ENCODE measurements around the gene SULT1C2. TPM values are rescaled to one million over a fixed set of nuclear protein-coding genes. Genes with fewer than 3 reads are reported as not detected.
A peak's percentile ranks its signal among the peaks of the same experiment; 100 is the strongest.

The SULT1C2 gene
- total RNA-seq, 1 donor from 2014 or later = 0.23 TPM

DNA sequence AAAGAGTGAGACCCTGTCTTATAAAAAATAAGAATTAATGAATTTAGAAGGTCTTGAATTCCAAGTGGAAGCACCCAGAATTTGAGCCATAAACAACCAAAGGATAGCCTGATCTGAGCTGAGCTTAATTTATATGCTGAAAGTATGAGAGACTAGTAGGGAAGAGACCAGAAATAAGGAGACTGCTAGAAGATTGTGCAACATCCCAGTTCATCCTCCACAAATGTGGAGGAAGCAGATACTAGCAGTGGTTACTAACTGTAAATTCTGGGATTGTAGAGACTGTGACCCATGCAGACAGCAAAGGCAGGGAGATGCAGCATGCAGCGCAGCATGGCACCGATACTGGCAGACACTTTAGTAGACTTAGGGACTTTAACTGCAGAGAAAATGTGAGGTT lies 1.5 kb upstream of the SULT1C2 start:
- no peak overlapping the region for H2AFZ ChIP-seq (ENCODE audit: low read depth, low read length)
- Mint-ChIP-seq H3K36me3 (ENCODE audit: low read depth, unreplicated experiment) (no peaks in the 10 kb centered on the region), H3K27me3 (ENCODE audit: low read depth, unreplicated experiment) (peaks cover 3% of the 10 kb centered on the region), H3K9me3 (ENCODE audit: unreplicated experiment) (peaks cover 2% of the 10 kb centered on the region), H3K27ac (ENCODE audit: unreplicated experiment) (no peak overlapping the region), H3K4me3 (ENCODE audit: unreplicated experiment) (no peak overlapping the region), H3K4me1 (ENCODE audit: low read depth, unreplicated experiment) (no peaks in the 10 kb centered on the region)
- no peaks in the 10 kb centered on the region for H4K20me1 ChIP-seq (ENCODE audit: insufficient read depth, low read length)
- no peaks in the 10 kb centered on the region for H3K9me3 ChIP-seq (ENCODE audit: insufficient read depth, low read depth, low read length)
- H3K27ac ChIP-seq (ENCODE audit: low read depth, low read length) = no peak overlapping the region
- no peak for DNase-seq (ENCODE audit: low read depth)
- no peaks in the 10 kb centered on the region for H3K79me2 ChIP-seq (ENCODE audit: insufficient read depth, low read length)
- no peak for FAIRE-seq
- H3K27me3 ChIP-seq (ENCODE audit: insufficient read depth, low read length) = no peaks in the 10 kb centered on the region
- no peaks in the 10 kb centered on the region for H3K4me1 ChIP-seq (ENCODE audit: insufficient read depth, low read length)
- H3K36me3 ChIP-seq (ENCODE audit: insufficient read depth, low read length) = no peaks in the 10 kb centered on the region
- TF ChIP-seq, protein P1, sequence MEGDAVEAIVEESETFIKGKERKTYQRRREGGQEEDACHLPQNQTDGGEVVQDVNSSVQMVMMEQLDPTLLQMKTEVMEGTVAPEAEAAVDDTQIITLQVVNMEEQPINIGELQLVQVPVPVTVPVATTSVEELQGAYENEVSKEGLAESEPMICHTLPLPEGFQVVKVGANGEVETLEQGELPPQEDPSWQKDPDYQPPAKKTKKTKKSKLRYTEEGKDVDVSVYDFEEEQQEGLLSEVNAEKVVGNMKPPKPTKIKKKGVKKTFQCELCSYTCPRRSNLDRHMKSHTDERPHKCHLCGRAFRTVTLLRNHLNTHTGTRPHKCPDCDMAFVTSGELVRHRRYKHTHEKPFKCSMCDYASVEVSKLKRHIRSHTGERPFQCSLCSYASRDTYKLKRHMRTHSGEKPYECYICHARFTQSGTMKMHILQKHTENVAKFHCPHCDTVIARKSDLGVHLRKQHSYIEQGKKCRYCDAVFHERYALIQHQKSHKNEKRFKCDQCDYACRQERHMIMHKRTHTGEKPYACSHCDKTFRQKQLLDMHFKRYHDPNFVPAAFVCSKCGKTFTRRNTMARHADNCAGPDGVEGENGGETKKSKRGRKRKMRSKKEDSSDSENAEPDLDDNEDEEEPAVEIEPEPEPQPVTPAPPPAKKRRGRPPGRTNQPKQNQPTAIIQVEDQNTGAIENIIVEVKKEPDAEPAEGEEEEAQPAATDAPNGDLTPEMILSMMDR (IDR thresholded peaks at IDR 0.05; ENCODE audit: insufficient read depth, low read depth, low read length) = no peak
- TF ChIP-seq EZH2 (IDR thresholded peaks at IDR 0.05; ENCODE audit: insufficient read depth, low read length) = no peak
- H3K4me3 ChIP-seq (ENCODE audit: insufficient read depth, low read depth, low read length) = no peak overlapping the region
- no peak overlapping the region for H3K4me2 ChIP-seq (ENCODE audit: low read length)
- no peak overlapping the region for H3K9ac ChIP-seq (ENCODE audit: low read length)

DNA sequence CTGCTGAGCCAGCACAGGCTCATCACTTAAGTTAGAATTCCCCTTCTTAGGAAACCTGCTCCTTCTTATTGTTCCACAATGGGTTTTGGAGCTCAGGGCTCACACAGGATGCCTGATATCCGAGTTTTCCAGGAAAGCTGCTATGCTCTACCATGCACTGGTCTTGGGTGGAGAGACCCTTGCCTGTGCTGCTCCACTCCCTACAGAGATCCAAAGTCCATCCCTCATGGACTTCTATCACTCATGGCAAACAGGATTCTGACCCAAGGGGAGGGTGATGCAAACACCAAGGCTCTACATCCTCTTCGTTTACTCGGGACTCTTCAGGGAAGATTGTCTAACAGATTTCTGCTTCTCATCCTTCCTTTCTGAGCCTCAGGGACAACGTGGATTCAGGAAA lies 5.2 kb downstream of the SULT1C2 start:
- Histone ChIP-seq H3K9ac (ENCODE audit: low read length) (no peak overlapping the region), H3K36me3 (ENCODE audit: insufficient read depth, low read length) (no peaks in the 10 kb centered on the region), H4K20me1 (ENCODE audit: insufficient read depth, low read length) (no peaks in the 10 kb centered on the region), H3K4me3 (ENCODE audit: insufficient read depth, low read depth, low read length) (no peak overlapping the region), H3K9me3 (ENCODE audit: insufficient read depth, low read depth, low read length) (no peaks in the 10 kb centered on the region), H3K79me2 (ENCODE audit: insufficient read depth, low read length) (no peaks in the 10 kb centered on the region), H2AFZ (ENCODE audit: low read depth, low read length) (no peak overlapping the region), H3K4me2 (ENCODE audit: low read length) (no peak overlapping the region), H3K27ac (ENCODE audit: low read depth, low read length) (no peak overlapping the region), H3K27me3 (ENCODE audit: insufficient read depth, low read length) (no peaks in the 10 kb centered on the region), H3K4me1 (ENCODE audit: insufficient read depth, low read length) (peaks cover 12% of the 10 kb centered on the region)
- H3K4me1 Mint-ChIP-seq (ENCODE audit: low read depth, unreplicated experiment) = peaks cover 3% of the 10 kb centered on the region
- H3K36me3 Mint-ChIP-seq (ENCODE audit: low read depth, unreplicated experiment) = no peaks in the 10 kb centered on the region
- H3K4me3 Mint-ChIP-seq (ENCODE audit: unreplicated experiment) = no peak overlapping the region
- H3K9me3 Mint-ChIP-seq (ENCODE audit: unreplicated experiment) = peaks cover 1% of the 10 kb centered on the region
- FAIRE-seq (no peak), DNase-seq (ENCODE audit: low read depth) (no peak)
- no peak for TF ChIP-seq EZH2 (IDR thresholded peaks at IDR 0.05; ENCODE audit: insufficient read depth, low read length)
- TF ChIP-seq, protein P1 (IDR thresholded peaks at IDR 0.05; ENCODE audit: insufficient read depth, low read depth, low read length) = no peak
- peaks cover 14% of the 10 kb centered on the region for H3K27me3 Mint-ChIP-seq (ENCODE audit: low read depth, unreplicated experiment)
- no peak overlapping the region for H3K27ac Mint-ChIP-seq (ENCODE audit: unreplicated experiment)

DNA sequence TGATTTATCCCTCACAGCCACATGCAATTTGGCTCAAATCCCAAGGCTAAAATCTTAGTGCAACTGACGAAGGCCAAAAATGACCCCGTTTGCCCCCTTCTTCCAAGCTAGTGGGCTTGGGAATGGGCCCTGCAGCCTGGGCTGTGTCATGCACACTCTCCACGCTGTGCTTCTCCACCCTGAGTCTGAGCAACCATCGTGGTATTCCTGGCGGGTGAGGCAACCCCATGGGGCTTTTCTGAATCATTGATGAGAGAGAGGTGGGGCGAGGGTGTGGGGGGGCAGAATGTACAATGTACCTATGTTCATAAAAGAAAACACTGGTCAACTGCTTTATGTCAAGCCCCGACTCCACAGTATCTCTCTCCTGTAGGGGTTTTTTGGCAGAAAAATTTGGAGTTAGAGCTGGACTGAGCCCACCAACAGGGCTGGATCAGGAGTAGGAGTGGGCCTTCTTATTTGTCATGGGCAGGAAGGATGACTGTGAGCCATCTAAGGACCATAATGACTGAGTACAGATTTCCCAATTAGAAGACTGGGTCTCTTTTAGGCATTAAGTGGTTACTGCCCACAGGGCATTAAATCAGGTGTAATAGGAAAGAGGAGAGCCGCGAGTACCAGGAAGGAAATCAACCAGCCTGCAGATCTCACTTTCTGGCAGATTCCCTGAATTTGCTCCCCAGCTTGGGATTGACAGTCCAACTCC lies 8.9 kb downstream of the SULT1C2 start:
- Mint-ChIP-seq H3K36me3 (ENCODE audit: low read depth, unreplicated experiment) (no peaks in the 10 kb centered on the region), H3K4me1 (ENCODE audit: low read depth, unreplicated experiment) (peaks cover 3% of the 10 kb centered on the region), H3K27ac (ENCODE audit: unreplicated experiment) (no peak overlapping the region), H3K27me3 (ENCODE audit: low read depth, unreplicated experiment) (peaks cover 26% of the 10 kb centered on the region), H3K4me3 (ENCODE audit: unreplicated experiment) (no peak overlapping the region), H3K9me3 (ENCODE audit: unreplicated experiment) (peaks cover 1% of the 10 kb centered on the region)
- H2AFZ ChIP-seq (ENCODE audit: low read depth, low read length) = no peak overlapping the region
- H3K79me2 ChIP-seq (ENCODE audit: insufficient read depth, low read length) = no peaks in the 10 kb centered on the region
- no peak overlapping the region for H3K9ac ChIP-seq (ENCODE audit: low read length)
- no peaks in the 10 kb centered on the region for H3K27me3 ChIP-seq (ENCODE audit: insufficient read depth, low read length)
- H4K20me1 ChIP-seq (ENCODE audit: insufficient read depth, low read length) = no peaks in the 10 kb centered on the region
- H3K27ac ChIP-seq (ENCODE audit: low read depth, low read length) = peak overlapping the region; percentile 17
- peak overlapping the region; percentile 44 for H3K4me2 ChIP-seq (ENCODE audit: low read length)
- peaks cover 12% of the 10 kb centered on the region for H3K4me1 ChIP-seq (ENCODE audit: insufficient read depth, low read length)
- TF ChIP-seq EZH2 (IDR thresholded peaks at IDR 0.05; ENCODE audit: insufficient read depth, low read length) = no peak
- TF ChIP-seq, protein P1 (IDR thresholded peaks at IDR 0.05; ENCODE audit: insufficient read depth, low read depth, low read length) = no peak
- FAIRE-seq (no peak), DNase-seq (ENCODE audit: low read depth) (peak; percentile 74)
- no peaks in the 10 kb centered on the region for H3K9me3 ChIP-seq (ENCODE audit: insufficient read depth, low read depth, low read length)
- H3K36me3 ChIP-seq (ENCODE audit: insufficient read depth, low read length) = no peaks in the 10 kb centered on the region
- H3K4me3 ChIP-seq (ENCODE audit: insufficient read depth, low read depth, low read length) = no peak overlapping the region

Data from astrocyte (in vitro differentiated cells and primary cell).